Neural progenitor cell (in vitro differentiated cells): ENCODE measurements around the gene TMEM147.

Source experiments
- EZH2 ChIP-seq: fragments of 200-600 bp; sonication (generic); IDR thresholded peaks from 2 replicates; pipeline ENCODE4 v1.6.1; 2017; ENCODE audit warnings: antibody characterized with exemption, mild to moderate bottlenecking, moderate library complexity
- EZH2phosphoT487 ChIP-seq: fragments of 200-600 bp; sonication (generic); IDR thresholded peaks from 2 replicates; pipeline ENCODE4 v1.6.1; 2017; ENCODE audit warnings: antibody characterized with exemption
- TF ChIP-seq, protein P1 (sequence below): fragments of 200-600 bp; sonication (generic); IDR thresholded peaks from 2 replicates; pipeline ENCODE4 v1.5.1; 2017; ENCODE audit warnings: antibody characterized with exemption, mild to moderate bottlenecking

DNA sequence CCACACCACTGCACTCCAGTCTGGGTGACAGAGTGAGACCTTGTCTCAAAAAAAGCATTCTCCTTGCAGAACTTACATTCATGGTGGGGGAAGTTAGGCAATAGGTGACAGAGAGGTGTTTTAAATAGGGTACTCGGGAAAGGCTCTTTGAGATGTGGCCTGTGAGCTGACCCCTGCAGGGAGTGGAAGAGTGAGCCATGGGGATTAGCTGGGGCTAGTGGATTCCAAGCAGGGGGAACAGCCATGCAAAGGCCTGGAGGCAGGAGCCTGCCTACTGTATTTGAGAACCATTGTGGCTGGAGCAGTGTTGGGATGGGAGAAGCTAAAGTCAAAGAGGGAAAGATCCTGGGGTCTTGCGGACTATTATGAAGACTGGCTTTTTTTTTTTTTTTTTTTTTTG lies 28.1 kb upstream of the TMEM147 start:
- TF ChIP-seq, protein P1, sequence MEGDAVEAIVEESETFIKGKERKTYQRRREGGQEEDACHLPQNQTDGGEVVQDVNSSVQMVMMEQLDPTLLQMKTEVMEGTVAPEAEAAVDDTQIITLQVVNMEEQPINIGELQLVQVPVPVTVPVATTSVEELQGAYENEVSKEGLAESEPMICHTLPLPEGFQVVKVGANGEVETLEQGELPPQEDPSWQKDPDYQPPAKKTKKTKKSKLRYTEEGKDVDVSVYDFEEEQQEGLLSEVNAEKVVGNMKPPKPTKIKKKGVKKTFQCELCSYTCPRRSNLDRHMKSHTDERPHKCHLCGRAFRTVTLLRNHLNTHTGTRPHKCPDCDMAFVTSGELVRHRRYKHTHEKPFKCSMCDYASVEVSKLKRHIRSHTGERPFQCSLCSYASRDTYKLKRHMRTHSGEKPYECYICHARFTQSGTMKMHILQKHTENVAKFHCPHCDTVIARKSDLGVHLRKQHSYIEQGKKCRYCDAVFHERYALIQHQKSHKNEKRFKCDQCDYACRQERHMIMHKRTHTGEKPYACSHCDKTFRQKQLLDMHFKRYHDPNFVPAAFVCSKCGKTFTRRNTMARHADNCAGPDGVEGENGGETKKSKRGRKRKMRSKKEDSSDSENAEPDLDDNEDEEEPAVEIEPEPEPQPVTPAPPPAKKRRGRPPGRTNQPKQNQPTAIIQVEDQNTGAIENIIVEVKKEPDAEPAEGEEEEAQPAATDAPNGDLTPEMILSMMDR, result no peak
- TF ChIP-seq EZH2, result no peak
- TF ChIP-seq EZH2phosphoT487, result no peak
